Stimulated activated naive CD8-positive, alpha-beta T cell treated with anti-CD3 and anti-CD28 coated beads, Interleukin-15, amount 100 ng/mL, for 72 hours (primary cell): ENCODE results near the gene F11.
"Not testable (repeated sequence)": the region's sequence is repeated elsewhere in the genome, so short reads cannot be mapped to it uniquely, and the experiment has no call there.

ENCODE experiments used
- ATAC-seq: fragments of 150-1000 bp; cut with Tn5 transposase; 2 replicates; pipeline ENCODE4 v1.10.0; 2021; ENCODE audit warnings: mild to moderate bottlenecking, moderate library complexity
- DNase-seq, 2 donors: peaks; one replicate each; pipeline ENCODE4 v3.0.0; 2021 to 2022
- H3K27ac Mint-ChIP-seq, 2 donors: one replicate each; pipeline ENCODE4 v1.8.0; 2022; ENCODE audit warnings: mild to moderate bottlenecking in 2 of 2, mixed read lengths in 2 of 2, moderate library complexity in 2 of 2
- H3K27me3 Mint-ChIP-seq: one replicate; pipeline ENCODE4 v1.8.0; 2022; ENCODE audit warnings: mixed read lengths
- H3K4me1 Mint-ChIP-seq: one replicate; pipeline ENCODE4 v1.8.0; 2022; ENCODE audit warnings: mild to moderate bottlenecking, mixed read lengths
- H3K4me3 Mint-ChIP-seq, 2 donors: one replicate each; pipeline ENCODE4 v1.8.0; 2022; ENCODE audit warnings: mild to moderate bottlenecking in 2 of 2, mixed read lengths in 2 of 2, moderate library complexity in 1 of 2
- H3K9me3 Mint-ChIP-seq, 2 donors: one replicate each; pipeline ENCODE4 v1.8.0; 2022; ENCODE audit warnings: mixed read lengths in 2 of 2

F11 gene

GRCh38 chr4:186307497-186307896, 41.5 kb downstream of the F11 start:
- H3K27ac Mint-ChIP-seq: no peak overlapping the region
- no peaks in the 10 kb centered on the region for H3K4me1 Mint-ChIP-seq
- DNase-seq (no peak), ATAC-seq (no peak)
- H3K4me3 Mint-ChIP-seq: no peak overlapping the region
- no peaks in the 10 kb centered on the region for H3K9me3 Mint-ChIP-seq
- H3K27me3 Mint-ChIP-seq: peaks cover 34% of the 10 kb centered on the region

- DNase-seq: no peak
- Mint-ChIP-seq H3K4me1 (no peaks in the 10 kb centered on the region), H3K27me3 (peaks cover 34% of the 10 kb centered on the region), H3K27ac (peak overlapping the region in 1 of 2 donors; percentile 74), H3K4me3 (no peak overlapping the region), H3K9me3 (no peaks in the 10 kb centered on the region)
- no peak for ATAC-seq
Observed at GRCh38 chr4:186307916-186308315, 41.9 kb downstream of the F11 start.

- Mint-ChIP-seq H3K9me3 (no peaks in the 10 kb centered on the region), H3K4me1 (no peaks in the 10 kb centered on the region), H3K27me3 (peaks cover 8% of the 10 kb centered on the region), H3K4me3 (no peak overlapping the region), H3K27ac (no peak overlapping the region)
- DNase-seq: no peak
- no peak for ATAC-seq
Observed at GRCh38 chr4:186318481-186318880, 52.5 kb downstream of the F11 start.

GRCh38 chr4:186324660-186325059, 58.7 kb downstream of the F11 start:
- ATAC-seq, H3K27me3 Mint-ChIP-seq, H3K4me3 Mint-ChIP-seq, H3K9me3 Mint-ChIP-seq, H3K4me1 Mint-ChIP-seq, DNase-seq, H3K27ac Mint-ChIP-seq: not testable (repeated sequence)

- no peak for ATAC-seq
- no peaks in the 10 kb centered on the region for H3K4me1 Mint-ChIP-seq
Observed at GRCh38 chr4:186326391-186326790, 60.4 kb downstream of the F11 start.

GRCh38 chr4:186329372-186329771, 63.4 kb downstream of the F11 start:
- Mint-ChIP-seq H3K27ac (no peak overlapping the region), H3K27me3 (no peaks in the 10 kb centered on the region), H3K4me1 (no peaks in the 10 kb centered on the region), H3K4me3 (no peak overlapping the region), H3K9me3 (peaks cover 27 to 35% of the 10 kb centered on the region in 2 donors)
- no peak for ATAC-seq
- no peak for DNase-seq

More at GRCh38 chr4:186326391-186326790, 60.4 kb downstream of the F11 start:
- no peak for DNase-seq
- H3K4me3 Mint-ChIP-seq: no peak overlapping the region
- H3K9me3 Mint-ChIP-seq: peaks cover 6 to 12% of the 10 kb centered on the region in 2 donors
- no peak overlapping the region for H3K27ac Mint-ChIP-seq
- H3K27me3 Mint-ChIP-seq: peaks cover 8% of the 10 kb centered on the region

- Mint-ChIP-seq H3K27ac (no peak overlapping the region), H3K27me3 (no peaks in the 10 kb centered on the region), H3K4me1 (no peaks in the 10 kb centered on the region), H3K4me3 (no peak overlapping the region), H3K9me3 (peaks cover 27 to 40% of the 10 kb centered on the region in 2 donors)
- no peak for ATAC-seq
- no peak for DNase-seq
Observed at GRCh38 chr4:186330368-186330767, 64.4 kb downstream of the F11 start.

- Mint-ChIP-seq H3K4me3 (no peak overlapping the region), H3K9me3 (peaks cover 30 to 33% of the 10 kb centered on the region in 2 donors), H3K27me3 (no peaks in the 10 kb centered on the region), H3K27ac (no peak overlapping the region), H3K4me1 (no peaks in the 10 kb centered on the region)
- DNase-seq: no peak
- no peak for ATAC-seq
Observed at GRCh38 chr4:186335793-186336192, 69.8 kb downstream of the F11 start.
